Left ventricle myocardium inferior (tissue), 1 donor: ENCODE measurements around the gene AGAP3. TPM values are rescaled to one million over a fixed set of nuclear protein-coding genes. Genes with fewer than 3 reads are reported as not detected.

Source experiments
- DNase-seq: peaks from one replicate; pipeline ENCODE4 v3.0.0-alpha.2; 2020
- H3K27ac ChIP-seq: fragments of 200-600 bp; replicated peaks from 2 replicates; pipeline ENCODE4 v1.8.0; 2021
- H3K27me3 ChIP-seq: fragments of 200-600 bp; 2 replicates; pipeline ENCODE4 v1.8.0; 2021; ENCODE audit warnings: low read depth
- H3K36me3 ChIP-seq: fragments of 200-600 bp; 2 replicates; pipeline ENCODE4 v1.8.0; 2021
- H3K4me1 ChIP-seq: fragments of 200-600 bp; 2 replicates; pipeline ENCODE4 v1.8.0; 2021
- H3K4me3 ChIP-seq: fragments of 200-600 bp; 2 replicates; pipeline ENCODE4 v1.8.0; 2021; ENCODE audit warnings: mild to moderate bottlenecking, moderate library complexity
- H3K9me3 ChIP-seq: fragments of 200-600 bp; replicated peaks from 2 replicates; pipeline ENCODE4 v1.8.0; 2021
- intact Hi-C: fragments of 100-400 bp; cut with micrococcal nuclease; formaldehyde crosslinking; loops from one replicate; pipeline ENCODE4 v1.11.0; 2022
- total RNA-seq: library from RNA; stranded (reverse); fragmentation: NEBNext Ultra II Directional; extraction: Animal tissue kit (Norgen Biotek cat#: 25700); gene quantifications from one replicate; pipeline ENCODE4 v1.2.1, GENCODE V29; 2021
- TF ChIP-seq, protein P1 (sequence below): fragments of 200-600 bp; IDR thresholded peaks from 2 replicates; pipeline ENCODE4 v1.8.0; 2021; ENCODE audit warnings: antibody characterized with exemption, mild to moderate bottlenecking, borderline replicate concordance
- donor health status: DM: no; HTN: yes; CAD: no; lungs with severe emphysema.

AGAP3 gene
- total RNA-seq, 1 donor from 2014 or later, result 51.0 TPM

DNA sequence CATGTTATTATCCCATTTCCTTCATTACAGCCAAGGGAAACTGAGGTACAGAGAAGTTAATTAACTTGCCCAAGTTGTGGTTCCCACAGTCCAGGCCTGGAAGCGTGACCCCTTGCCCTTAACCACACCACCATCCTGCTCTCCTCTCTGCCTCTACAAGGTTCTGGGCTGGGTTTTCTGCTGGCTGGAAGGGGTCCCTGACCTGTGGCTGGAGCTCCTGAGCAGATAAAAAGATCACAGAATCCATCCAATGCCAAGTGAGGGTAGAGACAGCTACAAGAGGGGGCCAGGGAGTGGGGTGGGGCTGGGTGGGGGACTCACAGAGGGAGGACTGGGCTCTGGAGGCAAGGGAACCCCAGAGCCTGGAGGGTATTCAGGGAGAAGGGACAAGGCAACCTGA, 91.0 kb downstream of the AGAP3 start:
- intact Hi-C loops, result no loop called here
- no peaks in the 10 kb centered on the region for H3K9me3 ChIP-seq
- peaks cover 62% of the 10 kb centered on the region for H3K27me3 ChIP-seq
- TF ChIP-seq, protein P1, sequence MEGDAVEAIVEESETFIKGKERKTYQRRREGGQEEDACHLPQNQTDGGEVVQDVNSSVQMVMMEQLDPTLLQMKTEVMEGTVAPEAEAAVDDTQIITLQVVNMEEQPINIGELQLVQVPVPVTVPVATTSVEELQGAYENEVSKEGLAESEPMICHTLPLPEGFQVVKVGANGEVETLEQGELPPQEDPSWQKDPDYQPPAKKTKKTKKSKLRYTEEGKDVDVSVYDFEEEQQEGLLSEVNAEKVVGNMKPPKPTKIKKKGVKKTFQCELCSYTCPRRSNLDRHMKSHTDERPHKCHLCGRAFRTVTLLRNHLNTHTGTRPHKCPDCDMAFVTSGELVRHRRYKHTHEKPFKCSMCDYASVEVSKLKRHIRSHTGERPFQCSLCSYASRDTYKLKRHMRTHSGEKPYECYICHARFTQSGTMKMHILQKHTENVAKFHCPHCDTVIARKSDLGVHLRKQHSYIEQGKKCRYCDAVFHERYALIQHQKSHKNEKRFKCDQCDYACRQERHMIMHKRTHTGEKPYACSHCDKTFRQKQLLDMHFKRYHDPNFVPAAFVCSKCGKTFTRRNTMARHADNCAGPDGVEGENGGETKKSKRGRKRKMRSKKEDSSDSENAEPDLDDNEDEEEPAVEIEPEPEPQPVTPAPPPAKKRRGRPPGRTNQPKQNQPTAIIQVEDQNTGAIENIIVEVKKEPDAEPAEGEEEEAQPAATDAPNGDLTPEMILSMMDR, result no peak
- peaks cover 16% of the 10 kb centered on the region for H3K4me1 ChIP-seq
- no peak overlapping the region for H3K4me3 ChIP-seq
- H3K36me3 ChIP-seq, result peaks cover 14% of the 10 kb centered on the region
- no peak overlapping the region for H3K27ac ChIP-seq
- DNase-seq, result no peak

- Histone ChIP-seq H3K4me1 (peaks cover 23% of the 10 kb centered on the region), H3K9me3 (no peaks in the 10 kb centered on the region), H3K27ac (no peak overlapping the region), H3K27me3 (peaks cover 57% of the 10 kb centered on the region), H3K4me3 (no peak overlapping the region), H3K36me3 (peaks cover 14% of the 10 kb centered on the region)
- DNase-seq, result no peak
- TF ChIP-seq, protein P1, result no peak
- intact Hi-C loops, result no loop called here
These were observed 92.0 kb downstream of the AGAP3 start for GRCh38 chr7:151178236-151178635.

DNA sequence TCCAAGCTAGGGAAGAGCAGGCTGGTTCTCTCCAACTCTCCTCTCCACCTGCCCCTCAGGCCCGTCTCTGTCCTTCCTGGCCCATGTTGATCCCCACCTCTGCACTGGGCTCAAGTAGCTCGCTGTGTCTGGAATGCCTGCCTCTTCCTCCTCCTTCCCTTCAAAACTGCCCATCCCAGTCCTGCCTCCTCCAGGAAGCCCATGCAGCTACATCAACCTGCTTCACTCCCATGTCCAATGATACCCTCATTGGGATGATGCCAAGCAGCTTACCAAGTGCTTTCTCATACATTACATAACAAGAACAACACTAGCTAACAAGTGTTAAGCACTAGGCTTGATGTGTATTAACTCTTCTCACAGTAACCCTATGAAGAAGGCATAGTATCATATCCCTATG, 92.6 kb downstream of the AGAP3 start:
- intact Hi-C loops, result no loop called here
- H3K36me3 ChIP-seq, result peaks cover 15% of the 10 kb centered on the region
- H3K4me3 ChIP-seq, result no peak overlapping the region
- no peaks in the 10 kb centered on the region for H3K9me3 ChIP-seq
- peaks cover 28% of the 10 kb centered on the region for H3K4me1 ChIP-seq
- DNase-seq, result no peak
- peaks cover 51% of the 10 kb centered on the region for H3K27me3 ChIP-seq
- no peak overlapping the region for H3K27ac ChIP-seq
- TF ChIP-seq, protein P1, result no peak

DNA sequence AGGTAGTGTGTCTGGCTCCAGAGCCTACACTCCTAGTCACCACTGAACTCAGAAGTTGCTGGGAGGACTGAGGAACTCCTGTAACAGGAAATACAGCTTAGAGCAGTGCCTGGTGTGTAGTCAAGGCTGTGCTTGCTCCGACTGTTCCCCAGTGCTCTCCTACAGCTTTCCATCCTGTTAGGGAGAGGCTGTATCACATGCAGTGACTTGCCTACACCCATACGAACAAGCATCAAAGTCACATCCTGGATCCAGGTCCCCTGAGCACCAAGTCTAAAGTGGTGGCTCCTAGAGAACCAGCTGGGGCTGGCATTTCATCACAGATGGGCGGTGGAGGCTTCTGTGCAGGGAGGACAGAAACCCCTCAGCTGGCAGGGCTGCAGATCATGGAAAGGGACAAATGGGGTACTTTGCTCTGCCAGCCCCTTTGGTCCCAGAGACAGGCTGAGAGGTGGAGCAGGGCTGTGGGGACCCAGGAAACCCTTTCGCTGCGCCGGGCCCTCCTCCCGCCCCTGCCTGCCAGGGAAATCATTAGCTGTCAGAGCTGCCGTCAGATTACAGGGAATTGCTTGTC, 93.1 kb downstream of the AGAP3 start:
- Histone ChIP-seq H3K4me1 (peaks cover 28% of the 10 kb centered on the region), H3K9me3 (no peaks in the 10 kb centered on the region), H3K36me3 (peaks cover 17% of the 10 kb centered on the region), H3K4me3 (no peak overlapping the region), H3K27ac (no peak overlapping the region), H3K27me3 (peaks cover 46% of the 10 kb centered on the region)
- TF ChIP-seq, protein P1, result no peak
- DNase-seq, result no peak
- intact Hi-C loops, result no loop called here

GRCh38 chr7:151179946-151180345, 93.7 kb downstream of the AGAP3 start:
- TF ChIP-seq, protein P1, result no peak
- H3K27ac ChIP-seq, result no peak overlapping the region
- H3K36me3 ChIP-seq, result peaks cover 17% of the 10 kb centered on the region
- H3K4me1 ChIP-seq, result peaks cover 25% of the 10 kb centered on the region
- H3K4me3 ChIP-seq, result no peak overlapping the region
- DNase-seq, result no peak
- intact Hi-C loops, result no loop called here
- H3K27me3 ChIP-seq, result peaks cover 40% of the 10 kb centered on the region
- H3K9me3 ChIP-seq, result no peaks in the 10 kb centered on the region
